PC-3 (cell line): ENCODE results near the gene NDUFA8. TPM values are rescaled to one million over a fixed set of nuclear protein-coding genes. Genes with fewer than 3 reads are reported as not detected.

Experiments
- ATAC-seq: fragments of 200-7000 bp; cut with Tn5 transposase; 2 replicates; pipeline ENCODE4 v1.9.1; 2020; ENCODE audit warnings: mild to moderate bottlenecking, moderate library complexity
- BruUV-seq: library from RNA; stranded (reverse); fragments of 400-500 nt; replicated peaks from 2 replicates; lab custom pipeline; 2021; lab: Mats Ljungman, UMichigan
- CTCF ChIA-PET: fragments of 300-600 bp; sonication (Branson Sonifier 250); formaldehyde crosslinking; loops from one replicate; lab custom pipeline; 2022; ENCODE audit warnings: antibody characterized with exemption; lab: Charles Lee
- POLR2A ChIA-PET: fragments of 300-600 bp; sonication (Branson Sonifier 250); formaldehyde crosslinking; loops from one replicate; lab custom pipeline; 2022; ENCODE audit warnings: antibody characterized with exemption; ENCODE audit not compliant: unreplicated experiment; lab: Charles Lee
- DNase-seq: peaks from one replicate; pipeline ENCODE4 v3.0.0-alpha.2; 2015
- H2AFZ ChIP-seq: fragments of 300-600 bp; sonication (generic); 2 replicates; pipeline ENCODE4 v1.6.0; 2016; ENCODE audit warnings: antibody characterized with exemption, low read length
- H3F3A ChIP-seq: fragments of 300-600 bp; sonication (generic); one replicate; pipeline ENCODE4 v1.6.0; 2017; ENCODE audit warnings: antibody characterized with exemption, low read length, control low read depth, mild to moderate bottlenecking; ENCODE audit not compliant: unreplicated experiment
- H3K27ac ChIP-seq: fragments of 300-600 bp; sonication (generic); 2 replicates; pipeline ENCODE4 v1.5.1; 2016; ENCODE audit warnings: mild to moderate bottlenecking, low read length
- H3K27me3 ChIP-seq: fragments of 300-600 bp; sonication (generic); 2 replicates; pipeline ENCODE4 v1.6.1; 2016; ENCODE audit warnings: low read length, mixed read lengths
- H3K36me3 ChIP-seq: fragments of 300-600 bp; sonication (generic); 2 replicates; pipeline ENCODE4 v1.6.1; 2016; ENCODE audit warnings: low read depth, mixed run types, low read length, mixed read lengths
- H3K4me1 ChIP-seq: fragments of 300-600 bp; sonication (generic); 2 replicates; pipeline ENCODE4 v1.5.1; 2016; ENCODE audit warnings: low read length; ENCODE audit not compliant: insufficient read depth
- H3K4me2 ChIP-seq: fragments of 300-600 bp; sonication (generic); 2 replicates; pipeline ENCODE4 v1.6.0; 2016; ENCODE audit warnings: low read length
- H3K4me3 ChIP-seq: fragments of 300-600 bp; sonication (generic); 2 replicates; pipeline ENCODE4 v1.5.1; 2016; ENCODE audit warnings: mild to moderate bottlenecking, low read length, mixed read lengths
- H3K79me2 ChIP-seq: fragments of 300-600 bp; sonication (generic); 2 replicates; pipeline ENCODE4 v1.6.1; 2017; ENCODE audit warnings: low read length, mixed read lengths
- H3K9ac ChIP-seq: fragments of 300-600 bp; sonication (generic); 2 replicates; pipeline ENCODE4 v1.6.0; 2016; ENCODE audit warnings: mild to moderate bottlenecking, low read length
- H3K9me2 ChIP-seq: fragments of 300-600 bp; sonication (generic); replicated peaks from 2 replicates; pipeline ENCODE4 v1.6.1; 2016; ENCODE audit warnings: mixed run types, low read length, mixed read lengths
- H3K9me3 ChIP-seq: fragments of 300-600 bp; sonication (generic); 2 replicates; pipeline ENCODE4 v1.6.1; 2016; ENCODE audit warnings: low read length, mixed read lengths
- H4K20me1 ChIP-seq: fragments of 300-600 bp; sonication (generic); 2 replicates; pipeline ENCODE4 v1.6.1; 2016; ENCODE audit warnings: low read length, mixed read lengths
- CTCF ChIP-seq: fragments of 300-600 bp; sonication (generic); conservative IDR thresholded peaks from 2 replicates; pipeline ENCODE4 v1.5.1; 2017; ENCODE audit warnings: antibody characterized with exemption, low read depth, mild to moderate bottlenecking, low read length
- EZH2 ChIP-seq: fragments of 300-600 bp; sonication (generic); IDR thresholded peaks from one replicate; pipeline ENCODE4 v1.6.1; 2017; ENCODE audit warnings: antibody characterized with exemption, mild to moderate bottlenecking, low read length; ENCODE audit not compliant: unreplicated experiment
- EZH2phosphoT487 ChIP-seq: fragments of 300-600 bp; sonication (generic); IDR thresholded peaks from 2 replicates; pipeline ENCODE4 v1.6.1; 2018; ENCODE audit warnings: mild to moderate bottlenecking, antibody characterized with exemption, low read length, borderline replicate concordance
- intact Hi-C: fragments of 100-400 bp; cut with micrococcal nuclease; formaldehyde crosslinking; loops from 2 replicates; pipeline ENCODE4 v1.9.0; 2023
- total RNA-seq: library from RNA; depleted of rRNA; stranded (reverse); fragments of >200 nt; gene quantifications from 2 replicates; pipeline ENCODE4 v1.2.3, GENCODE V29; 2014

Gene NDUFA8
- total RNA-seq, 1 experiment from 2014 or later: 67.5 TPM

GRCh38 chr9:122204055-122204454, 44.5 kb upstream of the NDUFA8 start:
- Histone ChIP-seq H3K27me3 (no peaks in the 10 kb centered on the region), H2AFZ (no peak overlapping the region), H3F3A (no peaks in the 10 kb centered on the region), H3K9ac (no peak overlapping the region), H3K4me3 (no peak overlapping the region), H4K20me1 (no peaks in the 10 kb centered on the region), H3K79me2 (no peaks in the 10 kb centered on the region), H3K4me2 (no peak overlapping the region), H3K27ac (no peak overlapping the region), H3K4me1 (no peaks in the 10 kb centered on the region), H3K9me2 (no peaks in the 10 kb centered on the region), H3K36me3 (no peaks in the 10 kb centered on the region), H3K9me3 (no peaks in the 10 kb centered on the region)
- no peak for TF ChIP-seq EZH2
- TF ChIP-seq CTCF: no peak
- no peak for TF ChIP-seq EZH2phosphoT487
- DNase-seq: no peak
- intact Hi-C loops: no loop called here
- BruUV-seq: no TSS peak
- ChIA-PET POLR2A (no interaction called here), CTCF (no interaction called here)
- no peak for ATAC-seq

- Histone ChIP-seq H4K20me1 (no peaks in the 10 kb centered on the region), H3K9me2 (no peaks in the 10 kb centered on the region), H2AFZ (no peak overlapping the region), H3K27me3 (no peaks in the 10 kb centered on the region), H3K9ac (no peak overlapping the region), H3K27ac (no peak overlapping the region), H3K36me3 (no peaks in the 10 kb centered on the region), H3K4me3 (no peak overlapping the region), H3K9me3 (no peaks in the 10 kb centered on the region), H3F3A (no peaks in the 10 kb centered on the region), H3K4me1 (no peaks in the 10 kb centered on the region), H3K4me2 (no peak overlapping the region), H3K79me2 (no peaks in the 10 kb centered on the region)
- no peak for TF ChIP-seq EZH2
- TF ChIP-seq CTCF: no peak
- no peak for TF ChIP-seq EZH2phosphoT487
- intact Hi-C loops: no loop called here
- BruUV-seq: no TSS peak
- ChIA-PET CTCF (no interaction called here), POLR2A (no interaction called here)
- no peak for DNase-seq
- no peak for ATAC-seq
These were observed 42.5 kb upstream of the NDUFA8 start for GRCh38 chr9:122202111-122202510.

DNA sequence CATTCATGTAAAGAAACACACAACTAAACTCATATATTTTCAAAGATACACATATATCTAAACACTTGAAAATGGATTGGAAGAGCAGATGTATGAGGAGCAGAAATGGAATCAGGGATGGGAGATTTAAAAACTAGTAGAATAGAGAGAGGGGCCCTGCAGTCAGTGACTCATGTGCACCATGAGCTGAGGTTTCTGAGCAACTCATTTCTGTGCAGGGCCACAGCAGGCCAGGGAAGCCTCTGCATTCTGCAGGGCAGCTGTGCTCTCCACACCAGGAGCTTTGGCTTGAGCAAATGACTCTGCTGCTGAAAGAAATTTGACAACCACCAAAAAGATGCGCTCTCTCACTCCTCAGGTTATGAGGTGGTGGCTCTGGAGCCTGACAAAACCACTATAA, 42.1 kb upstream of the NDUFA8 start:
- ChIA-PET POLR2A (no interaction called here), CTCF (no interaction called here)
- no peaks in the 10 kb centered on the region for H3K9me2 ChIP-seq
- no peaks in the 10 kb centered on the region for H3K9me3 ChIP-seq
- H4K20me1 ChIP-seq: no peaks in the 10 kb centered on the region
- no peaks in the 10 kb centered on the region for H3K36me3 ChIP-seq
- intact Hi-C loops: no loop called here
- DNase-seq: no peak
- H3K27ac ChIP-seq: no peak overlapping the region
- H2AFZ ChIP-seq: no peak overlapping the region
- no peak overlapping the region for H3K4me3 ChIP-seq
- ATAC-seq: no peak
- H3K4me2 ChIP-seq: no peak overlapping the region
- TF ChIP-seq EZH2phosphoT487: no peak
- no peak for TF ChIP-seq EZH2
- no peak for TF ChIP-seq CTCF
- no peaks in the 10 kb centered on the region for H3K79me2 ChIP-seq
- BruUV-seq: no TSS peak
- no peaks in the 10 kb centered on the region for H3K27me3 ChIP-seq
- no peaks in the 10 kb centered on the region for H3F3A ChIP-seq
- H3K9ac ChIP-seq: no peak overlapping the region
- no peaks in the 10 kb centered on the region for H3K4me1 ChIP-seq
